Measurements from ENCODE around the gene TTBK1. TPM values are rescaled to one million over a fixed set of nuclear protein-coding genes. Genes with fewer than 3 reads are reported as not detected.

TTBK1 gene
- total RNA-seq, 1 donor from 2014 or later: 1.7 TPM

GRCh38 chr6:43254846-43255245, 11.6 kb downstream of the TTBK1 start:
- Mint-ChIP-seq H3K4me1 (ENCODE audit: low read depth) (no peaks in the 10 kb centered on the region), H3K4me3 (ENCODE audit: low read depth) (no peak overlapping the region), H3K27ac (no peak overlapping the region), H3K36me3 (ENCODE audit: insufficient read depth) (no peaks in the 10 kb centered on the region), H3K9me3 (ENCODE audit: low read depth) (no peaks in the 10 kb centered on the region), H3K27me3 (peaks cover 24% of the 10 kb centered on the region)
- DNase-seq (ENCODE audit: low spot score, unreplicated experiment): no peak
- no peak for TF ChIP-seq CTCF (IDR thresholded peaks at IDR 0.05; ENCODE audit: unreplicated experiment)

- no peaks in the 10 kb centered on the region for H3K36me3 Mint-ChIP-seq (ENCODE audit: insufficient read depth)
- H3K9me3 Mint-ChIP-seq (ENCODE audit: low read depth): no peaks in the 10 kb centered on the region
- H3K27me3 Mint-ChIP-seq: peaks cover 25% of the 10 kb centered on the region
- no peak overlapping the region for H3K4me3 Mint-ChIP-seq (ENCODE audit: low read depth)
- no peaks in the 10 kb centered on the region for H3K4me1 Mint-ChIP-seq (ENCODE audit: low read depth)
- DNase-seq (ENCODE audit: low spot score, unreplicated experiment): no peak
- H3K27ac Mint-ChIP-seq: peak overlapping the region; percentile 42
- TF ChIP-seq CTCF (IDR thresholded peaks at IDR 0.05; ENCODE audit: unreplicated experiment): no peak
These were observed 12.2 kb downstream of the TTBK1 start for GRCh38 chr6:43255408-43256054.

GRCh38 chr6:43256670-43257366, 13.5 kb downstream of the TTBK1 start:
- Mint-ChIP-seq H3K27ac (no peak overlapping the region), H3K27me3 (peaks cover 13% of the 10 kb centered on the region), H3K4me3 (ENCODE audit: low read depth) (no peak overlapping the region), H3K9me3 (ENCODE audit: low read depth) (no peaks in the 10 kb centered on the region), H3K4me1 (ENCODE audit: low read depth) (no peaks in the 10 kb centered on the region), H3K36me3 (ENCODE audit: insufficient read depth) (no peaks in the 10 kb centered on the region)
- DNase-seq (ENCODE audit: low spot score, unreplicated experiment): no peak
- no peak for TF ChIP-seq CTCF (IDR thresholded peaks at IDR 0.05; ENCODE audit: unreplicated experiment)

- no peaks in the 10 kb centered on the region for H3K36me3 Mint-ChIP-seq (ENCODE audit: insufficient read depth)
- no peak for TF ChIP-seq CTCF (IDR thresholded peaks at IDR 0.05; ENCODE audit: unreplicated experiment)
- no peaks in the 10 kb centered on the region for H3K9me3 Mint-ChIP-seq (ENCODE audit: low read depth)
- peaks cover 16% of the 10 kb centered on the region for H3K27me3 Mint-ChIP-seq
- H3K27ac Mint-ChIP-seq: no peak overlapping the region
- no peak for DNase-seq (ENCODE audit: low spot score, unreplicated experiment)
- H3K4me1 Mint-ChIP-seq (ENCODE audit: low read depth): peaks cover 1% of the 10 kb centered on the region
- H3K4me3 Mint-ChIP-seq (ENCODE audit: low read depth): no peak overlapping the region
These were observed 14.3 kb downstream of the TTBK1 start for GRCh38 chr6:43257367-43258145.

GRCh38 chr6:43258180-43258579, 14.9 kb downstream of the TTBK1 start:
- TF ChIP-seq CTCF (IDR thresholded peaks at IDR 0.05; ENCODE audit: unreplicated experiment): no peak
- H3K27ac Mint-ChIP-seq: no peak overlapping the region
- peaks cover 11% of the 10 kb centered on the region for H3K27me3 Mint-ChIP-seq
- H3K4me3 Mint-ChIP-seq (ENCODE audit: low read depth): no peak overlapping the region
- no peaks in the 10 kb centered on the region for H3K9me3 Mint-ChIP-seq (ENCODE audit: low read depth)
- H3K36me3 Mint-ChIP-seq (ENCODE audit: insufficient read depth): no peaks in the 10 kb centered on the region
- peaks cover 1% of the 10 kb centered on the region for H3K4me1 Mint-ChIP-seq (ENCODE audit: low read depth)
- no peak for DNase-seq (ENCODE audit: low spot score, unreplicated experiment)

Data from progenitor cell of endocrine pancreas (in vitro differentiated cells).